CD4-positive, alpha-beta T cell treated with Interleukin-15 for 4 hours (primary cell): ENCODE results near the gene IQCK.
A peak's percentile ranks its signal among the peaks of the same experiment; 100 is the strongest.

Experiments used
- DNase-seq: peaks from one replicate; pipeline ENCODE4 v3.0.0-alpha.2; 2020; ENCODE audit warnings: low spot score

Gene IQCK

DNA sequence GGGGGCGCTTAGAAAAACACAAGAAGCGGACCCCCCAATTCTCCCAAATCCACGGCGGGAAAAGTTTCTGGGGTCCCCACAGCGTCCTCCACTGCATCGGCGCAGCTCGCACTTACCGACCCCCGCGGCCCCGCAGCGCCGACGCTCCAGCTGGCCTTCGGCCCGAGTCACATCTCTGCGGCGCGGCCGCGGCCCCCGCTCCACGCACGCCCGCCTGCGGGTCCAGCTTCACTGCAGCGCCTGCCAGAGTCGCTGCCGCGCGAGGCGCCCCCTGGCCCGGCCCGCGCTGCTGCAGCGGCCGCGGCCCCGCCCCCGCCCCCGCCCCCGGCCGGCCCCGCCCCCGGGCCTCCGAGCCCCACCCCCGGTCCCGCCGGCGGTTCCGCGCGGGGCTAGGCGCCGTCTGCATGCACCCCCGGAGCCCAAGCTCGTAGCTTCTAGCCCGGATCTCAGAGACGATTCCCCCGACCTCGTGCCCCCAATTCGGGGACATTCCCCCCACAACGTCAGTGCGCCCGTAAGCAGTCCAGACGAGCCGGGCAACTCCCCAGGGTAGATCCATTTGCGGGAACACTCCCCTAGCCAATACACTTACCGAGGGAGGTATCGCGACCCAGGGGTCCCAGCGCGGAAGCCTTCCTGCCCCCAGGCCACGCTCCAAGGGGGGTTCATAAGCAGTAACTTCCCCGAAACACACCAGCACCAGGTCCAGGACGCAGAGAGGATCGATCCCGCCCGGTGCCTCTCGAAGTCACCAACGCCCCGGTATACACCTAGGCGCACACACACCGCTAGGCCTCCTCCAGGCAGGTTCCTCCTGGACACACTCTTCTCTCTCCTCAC lies 166.8 kb downstream of the IQCK start, which contains the start of gene GPRC5B:
TSS of gene GPRC5B (minus strand) at position 238 of the 840 bp plus-strand sequence. CDS start 12,003 bp downstream, outside the sequence.
- DNase-seq = peak; percentile 23

DNA sequence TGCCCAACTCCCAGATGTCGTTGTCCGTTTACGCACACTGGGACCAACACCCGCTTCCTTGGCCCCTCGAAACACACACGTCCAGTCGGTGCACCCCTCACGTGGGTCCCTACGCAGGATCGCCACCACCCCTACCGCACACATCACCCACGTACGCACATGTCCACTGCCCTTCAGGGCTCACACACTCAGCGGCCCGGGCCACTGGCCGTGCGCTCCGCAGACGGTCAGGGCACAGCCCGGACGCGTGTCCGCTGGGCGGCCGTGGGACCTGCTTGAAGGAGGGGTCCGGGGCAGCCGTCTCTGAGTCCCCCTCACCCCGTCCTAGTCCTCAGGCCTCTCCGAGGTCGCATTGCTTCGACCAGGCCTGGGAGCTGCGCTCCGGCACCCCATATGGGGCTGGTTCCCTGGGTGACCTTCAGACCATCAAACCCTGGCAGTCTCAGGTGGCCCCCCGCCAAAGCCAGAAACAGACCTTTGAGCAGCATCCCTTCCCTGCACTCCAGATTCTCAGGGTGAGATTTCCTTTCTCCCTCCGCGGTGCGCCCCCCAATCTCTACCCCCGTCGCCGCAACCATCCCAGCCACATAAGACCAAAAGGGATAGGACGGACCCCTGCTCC lies 167.5 kb downstream of the IQCK start:
- DNase-seq = no peak

DNA sequence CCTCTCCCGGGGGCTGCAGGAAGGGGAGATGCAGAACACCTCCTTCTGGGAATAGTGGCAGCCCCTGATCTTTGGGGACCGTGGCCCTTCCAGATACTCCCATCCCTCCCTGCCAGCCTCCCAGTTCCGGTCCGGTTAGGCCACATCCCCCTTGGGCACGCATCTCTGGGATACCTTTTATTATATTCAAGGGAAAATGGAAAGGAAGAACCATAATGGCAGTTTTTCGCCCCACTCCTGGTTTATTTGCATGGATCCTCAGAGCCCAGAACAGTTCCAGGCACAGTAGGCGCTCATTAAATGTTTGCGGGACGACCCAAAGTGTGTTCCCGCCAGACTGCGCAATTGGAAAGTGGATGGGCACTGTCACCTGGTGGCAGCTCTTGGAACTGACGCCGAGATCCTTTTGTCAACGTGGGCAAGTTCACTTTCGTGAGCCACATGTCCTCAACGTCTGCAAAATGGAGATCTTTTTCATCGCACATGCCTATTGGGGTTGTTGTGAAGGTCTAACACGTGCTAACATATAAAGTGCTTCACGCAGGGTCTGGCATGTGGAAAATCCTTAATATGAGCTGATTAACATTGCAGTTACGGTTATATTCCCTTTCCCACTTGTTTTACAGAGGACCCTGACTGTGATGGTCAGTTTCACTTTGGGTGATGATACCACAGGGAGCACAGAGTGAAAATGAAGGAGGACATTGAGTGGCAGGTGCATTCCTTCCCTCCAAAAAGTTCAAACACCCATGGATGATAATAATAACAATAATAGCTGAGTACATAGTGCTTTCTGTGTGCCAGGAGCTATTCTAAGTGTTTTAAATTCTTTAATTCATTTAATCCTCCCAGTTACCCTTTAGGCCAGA lies 168.2 kb downstream of the IQCK start:
- DNase-seq = peak; percentile 80

DNA sequence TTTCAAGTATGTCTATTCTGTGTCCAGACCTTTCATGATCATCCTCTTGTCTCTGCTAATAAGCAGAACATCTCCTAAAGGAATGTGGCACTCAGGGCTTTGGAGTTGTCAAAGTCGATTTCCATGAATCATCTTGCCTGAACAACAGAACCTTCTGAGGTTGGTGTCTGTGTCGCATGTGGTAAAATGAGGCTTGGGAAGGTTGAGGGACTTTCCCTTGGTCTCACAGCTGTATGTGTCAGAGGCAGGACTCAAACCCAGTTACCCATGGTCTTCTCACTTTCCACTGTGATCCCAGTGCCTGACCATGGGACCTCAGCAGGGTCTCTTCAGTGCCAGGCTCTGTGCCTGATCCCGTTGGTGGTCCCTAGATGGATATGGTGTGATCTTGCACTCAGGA lies 170.8 kb downstream of the IQCK start:
- DNase-seq = no peak

DNA sequence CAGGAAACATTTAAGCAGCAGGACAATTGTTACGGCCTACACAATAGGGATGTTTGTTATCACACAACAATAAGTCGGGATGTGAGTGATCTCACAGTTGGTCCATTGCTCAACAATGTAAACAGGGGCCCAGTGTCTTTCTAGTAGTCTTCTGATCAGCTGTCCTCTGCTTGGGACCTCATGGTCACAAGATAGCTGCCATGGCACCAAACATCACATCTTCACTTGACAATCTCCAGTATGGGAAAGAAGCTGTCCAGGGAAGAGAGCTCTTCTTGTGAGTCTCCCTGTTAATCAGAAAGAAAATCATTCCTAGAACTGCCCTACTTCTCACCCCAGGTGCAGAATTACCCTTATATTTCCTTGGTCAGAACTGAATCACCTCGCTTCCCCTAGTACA lies 172.8 kb downstream of the IQCK start:
- no peak for DNase-seq

DNA sequence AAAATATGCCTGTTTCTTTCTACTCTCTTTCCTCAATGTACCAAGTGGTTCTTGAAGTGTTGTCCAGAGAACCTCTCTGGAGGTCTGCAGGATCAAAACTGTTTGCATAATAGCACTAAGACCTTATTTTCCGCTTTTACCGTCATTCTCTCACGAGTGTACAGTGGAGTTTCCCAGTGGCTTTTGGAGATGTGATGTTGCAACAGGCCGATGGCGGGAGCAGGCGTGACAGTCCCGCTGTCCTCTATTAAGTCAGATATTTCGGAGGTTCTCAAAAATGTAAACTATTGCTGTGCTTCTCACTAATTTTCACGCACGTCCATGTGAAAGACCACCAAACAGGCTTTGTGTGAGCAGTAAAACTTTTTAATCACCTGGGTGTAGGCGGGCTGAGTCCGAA lies 174.8 kb downstream of the IQCK start:
- no peak for DNase-seq

DNA sequence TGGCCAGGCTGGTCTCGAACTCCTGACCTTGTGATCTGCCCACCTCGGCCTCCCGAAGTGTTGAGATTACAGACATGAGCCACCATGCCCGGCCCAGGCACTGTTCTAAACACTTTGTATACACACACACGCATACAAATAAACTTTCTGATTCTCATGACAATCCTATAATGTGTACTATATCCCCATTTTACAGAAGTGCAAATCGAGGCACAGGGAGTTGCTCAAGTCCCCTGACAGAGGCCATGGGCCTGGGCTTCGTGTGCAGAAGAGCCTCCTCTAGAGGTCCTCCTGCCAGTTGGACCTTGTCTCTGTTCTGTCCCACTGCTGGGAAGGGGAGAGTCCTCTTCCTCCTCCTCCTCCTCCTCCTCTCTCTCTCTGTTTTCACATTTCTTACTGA lies 176.5 kb downstream of the IQCK start:
- DNase-seq = no peak

DNA sequence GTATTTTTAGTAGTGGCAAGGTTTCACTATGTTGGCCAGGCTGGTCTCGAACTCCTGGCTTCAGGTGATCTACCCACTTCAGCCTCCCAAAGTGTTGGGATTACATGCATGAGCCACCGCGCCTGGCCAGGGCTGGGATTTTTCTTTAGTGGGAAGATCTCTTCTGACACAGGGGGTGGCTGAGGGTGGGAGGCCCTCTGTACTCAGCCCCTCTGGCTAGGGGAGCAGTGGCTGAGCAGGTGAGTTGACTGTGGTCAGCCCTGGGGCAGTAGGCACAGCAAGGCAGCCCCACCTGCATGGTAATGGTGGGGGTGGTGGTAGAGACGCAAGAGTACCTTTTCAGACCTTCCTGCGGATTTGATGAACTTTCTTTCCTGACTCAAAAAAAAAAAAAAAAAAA lies 178.9 kb downstream of the IQCK start:
- DNase-seq = no peak

DNA sequence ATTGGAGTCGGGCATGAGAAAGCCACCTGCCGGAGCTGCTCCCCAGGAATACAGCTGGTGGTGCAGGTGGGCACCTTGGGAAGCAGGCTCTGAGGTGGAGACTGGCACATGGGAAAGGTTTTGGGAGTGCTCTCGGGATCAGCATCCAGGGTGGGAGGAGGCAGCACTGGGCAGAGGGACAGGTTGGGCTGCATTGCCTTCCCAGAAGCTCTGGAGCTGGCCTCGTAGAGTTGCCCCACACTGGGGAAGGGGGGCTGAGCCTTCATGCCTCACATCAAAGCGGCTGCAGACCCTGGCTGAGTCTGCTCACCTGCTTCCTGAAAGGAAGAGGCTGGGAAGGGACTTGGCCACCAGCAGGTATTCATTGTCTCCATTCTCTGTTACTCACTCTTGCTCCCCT lies 180.1 kb downstream of the IQCK start:
- DNase-seq = no peak

DNA sequence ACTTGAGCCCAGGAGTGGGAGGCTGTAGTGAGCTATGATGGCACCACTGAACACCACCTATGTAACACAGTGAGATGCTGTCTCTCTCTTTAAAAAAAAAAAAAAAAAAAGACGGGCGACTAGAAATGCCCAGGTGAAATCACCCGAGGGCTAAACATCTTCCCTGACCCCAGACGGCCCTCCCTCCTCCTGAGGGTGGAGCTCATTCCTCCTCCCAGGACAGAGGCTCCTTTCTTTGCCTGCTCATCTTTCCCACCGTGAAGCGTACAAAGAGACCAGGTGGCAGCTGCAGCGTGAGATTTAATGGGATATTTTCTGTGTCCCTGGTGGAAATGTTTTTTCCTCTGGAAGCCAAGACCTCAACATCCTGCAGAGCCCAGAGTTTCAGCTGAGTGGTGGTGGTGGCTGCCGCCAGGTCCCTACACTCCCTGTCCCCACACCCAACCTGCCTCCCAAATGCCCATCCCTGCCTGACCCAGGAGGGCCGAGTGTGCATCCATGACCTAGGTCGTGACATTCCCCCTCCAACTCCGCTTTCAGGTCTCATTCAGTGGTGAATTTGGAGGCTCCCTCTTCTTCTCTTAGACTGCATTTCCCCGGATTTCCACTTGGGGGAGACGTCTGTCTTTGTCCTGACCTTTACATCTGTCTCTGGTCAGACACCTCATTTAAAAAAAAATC lies 181.0 kb downstream of the IQCK start:
- peak; percentile 40 for DNase-seq

DNA sequence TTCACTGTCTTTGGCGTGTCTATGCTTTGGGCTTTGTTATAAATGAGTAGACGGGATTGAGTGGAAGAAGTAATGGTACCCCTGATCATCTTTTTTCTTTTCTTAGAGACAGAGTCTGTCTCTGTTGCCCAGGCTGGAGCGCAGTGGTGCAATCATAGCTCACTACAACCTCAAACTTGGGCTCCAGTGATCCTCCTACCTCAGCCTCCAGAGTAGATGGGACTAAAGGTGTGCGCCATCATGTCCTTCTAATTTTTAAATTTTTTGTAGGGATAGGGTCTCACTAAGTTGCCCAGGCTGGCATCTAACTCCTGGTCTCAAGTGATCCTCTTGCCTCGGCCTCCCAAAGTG lies 181.5 kb downstream of the IQCK start:
- DNase-seq = no peak

DNA sequence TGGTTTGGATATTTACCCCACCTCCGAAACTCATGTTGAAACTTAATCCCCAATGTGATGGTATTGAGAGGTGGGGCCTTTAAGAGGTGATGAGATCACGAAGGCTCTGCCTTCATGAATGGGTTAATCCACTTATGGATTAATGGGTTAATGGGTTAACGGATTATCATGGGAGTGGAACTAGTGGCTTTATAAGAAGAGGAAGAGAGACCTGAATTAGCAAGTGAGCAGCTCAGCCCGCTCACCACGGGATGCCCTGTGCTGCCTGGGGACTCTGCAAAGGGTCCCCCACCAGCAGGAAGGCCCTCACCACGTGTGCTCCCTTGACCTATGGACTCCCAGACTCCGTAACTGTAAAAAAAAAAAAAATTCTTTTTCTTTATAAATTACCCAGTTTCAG lies 183.1 kb downstream of the IQCK start:
- no peak for DNase-seq

DNA sequence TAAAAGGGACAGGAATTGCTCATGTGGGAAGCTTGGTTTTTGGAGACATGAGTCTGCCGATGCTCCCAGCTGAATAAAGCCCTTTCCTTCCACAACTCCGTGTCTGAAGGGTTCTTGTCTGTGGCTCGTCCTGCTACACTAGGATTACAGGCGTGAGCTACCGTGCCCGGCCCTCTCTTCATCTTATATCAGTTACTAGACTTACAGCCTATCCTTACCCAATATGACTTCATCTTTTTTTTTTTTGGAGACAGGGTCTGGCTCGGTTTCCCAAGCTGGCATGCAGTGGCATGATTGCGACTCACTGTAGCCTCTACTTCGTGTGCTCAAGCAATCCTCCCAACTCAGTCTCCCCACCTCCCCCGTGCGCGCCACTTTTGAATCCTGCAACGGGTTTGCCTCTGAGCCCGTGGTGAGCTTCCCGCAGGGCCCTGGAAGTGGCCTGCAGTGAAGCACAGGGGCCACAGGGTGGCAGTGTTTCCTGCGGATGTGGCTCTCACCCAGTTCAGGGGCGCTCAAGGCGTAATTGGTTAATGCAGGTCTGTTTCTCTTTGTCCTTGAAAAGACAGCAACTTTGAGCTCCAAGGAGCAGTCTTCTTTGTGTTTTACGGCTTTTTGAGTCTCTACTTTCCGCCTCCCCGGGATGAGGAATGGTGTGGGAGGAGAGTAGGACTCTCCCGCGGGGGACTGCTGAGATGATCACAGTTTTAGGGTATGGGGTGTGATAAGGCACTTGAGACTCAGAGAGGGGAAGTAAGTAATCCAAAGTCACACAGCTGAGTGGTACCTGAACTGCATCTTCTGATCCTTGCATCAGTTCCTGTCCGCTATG lies 189.3 kb downstream of the IQCK start:
- DNase-seq = peak; percentile 70
